ENCODE data around the gene CLHC1. TPM values are rescaled to one million over a fixed set of nuclear protein-coding genes. Genes with fewer than 3 reads are reported as not detected.

CLHC1 gene
- total and polyA plus RNA-seq, 2 of the 8 experiments (the other 6 are each of a cell fraction or from before 2014, with no cell fraction given) = 2.6 to 10.8 TPM

DNA sequence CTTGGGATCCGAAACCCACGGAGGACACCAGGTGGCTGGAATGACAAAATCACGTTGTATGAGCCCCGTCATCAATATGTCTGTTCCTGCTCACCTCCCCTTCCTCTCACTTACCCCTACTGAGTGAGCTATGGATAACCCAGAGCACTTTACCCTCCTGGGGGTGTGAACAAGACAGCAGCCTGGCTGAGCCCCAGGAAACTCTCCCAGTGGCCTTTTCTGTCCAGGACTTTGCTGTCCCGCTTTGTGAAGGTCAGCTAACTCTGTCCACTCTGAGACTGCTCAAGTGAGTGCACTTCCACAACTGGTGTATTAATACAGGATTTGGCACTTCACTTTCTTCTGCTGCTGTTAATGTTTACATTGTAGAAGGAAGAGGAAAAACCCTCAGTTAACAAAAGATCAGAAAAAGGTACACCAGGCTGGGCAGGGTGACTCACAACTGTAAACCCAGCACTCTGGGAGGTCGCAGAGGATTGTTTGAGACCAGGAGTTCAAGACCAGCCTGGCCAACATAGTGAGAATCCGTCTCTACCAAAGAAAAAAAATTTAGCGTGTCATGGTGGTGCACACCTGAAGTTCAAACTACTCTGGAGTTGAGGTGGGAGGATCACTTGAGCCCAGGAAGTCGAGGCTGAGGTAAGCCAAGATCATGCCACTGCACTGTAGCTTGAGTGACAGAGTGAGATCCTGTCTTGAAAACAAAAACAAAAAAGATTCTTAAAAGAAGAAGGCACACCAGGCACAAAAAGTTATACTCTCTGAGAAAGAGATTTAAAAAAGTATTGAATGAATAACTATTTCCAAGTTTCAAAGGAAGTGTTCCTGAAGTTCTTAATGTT is 90.3 kb downstream of the CLHC1 start:
- no peak overlapping the region for H4K91ac ChIP-seq (replicated peaks; ENCODE audit: insufficient read length, low read length)
- H3K36me3 ChIP-seq (ENCODE audit: control insufficient read depth in 2 of 4, insufficient read depth in 4 of 4, low read length in 3 of 4) = no peaks in the 10 kb centered on the region
- ChIA-PET CTCF (ENCODE audit: partially characterized antibody) (interaction anchor here (1.1 to 1.3 kb wide), 2 partner anchors 9 to 34 kb away, joined by 3 read pairs; no protein-coding TSS in a partner anchor), POLR2A (ENCODE audit: partially characterized antibody) (no interaction called here)
- H3K18ac ChIP-seq (ENCODE audit: extremely low read depth, low read length) = no peak overlapping the region
- no peak overlapping the region for H3K4ac ChIP-seq (replicated peaks; ENCODE audit: insufficient read length, low read depth, low read length)
- no peak overlapping the region for H2AFZ ChIP-seq (ENCODE audit: low read length)
- no peak overlapping the region for H4K8ac ChIP-seq (ENCODE audit: extremely low read depth, insufficient read depth, low read length)
- no peak overlapping the region for H3K27ac ChIP-seq (ENCODE audit: low read depth, low read length)
- H3K23ac ChIP-seq (ENCODE audit: insufficient read length) = no peak overlapping the region
- H3K56ac ChIP-seq (replicated peaks; ENCODE audit: insufficient read length, low read depth, low read length) = no peak overlapping the region
- no peak overlapping the region for H3K9ac ChIP-seq (replicated peaks in 1 of 4; ENCODE audit: extremely low read depth in 1 of 4, low read depth in 3 of 4, low read length in 3 of 4)
- no peak overlapping the region for H2BK120ac ChIP-seq (replicated peaks; ENCODE audit: low read depth, low read length)
- no peaks in the 10 kb centered on the region for H3K27me3 ChIP-seq (replicated peaks in 1 of 4; ENCODE audit: control insufficient read depth in 3 of 4, extremely low read depth in 1 of 4, insufficient read depth in 3 of 4, low read length in 3 of 4)
- no peak overlapping the region for H2BK12ac ChIP-seq (ENCODE audit: low read depth, low read length)
- H3K4me1 ChIP-seq (replicated peaks in 1 of 4; ENCODE audit: control insufficient read depth in 3 of 4, insufficient read depth in 4 of 4, low read length in 3 of 4) = peaks cover 0 to 12% (median 9%) of the 10 kb centered on the region in 4 experiments; a peak in 5 of 7 replicates
- H3K79me2 ChIP-seq (ENCODE audit: control insufficient read depth in 1 of 2, insufficient read depth in 2 of 2, low read length in 2 of 2) = no peaks in the 10 kb centered on the region
- H3K14ac ChIP-seq (ENCODE audit: insufficient read length) = no peak overlapping the region
- H4K5ac ChIP-seq (ENCODE audit: insufficient read length, low read depth, low read length) = no peak overlapping the region
- no peak overlapping the region for H2AK5ac ChIP-seq (ENCODE audit: low read depth, low read length)
- no peak overlapping the region for H3K4me3 ChIP-seq (ENCODE audit: extremely low read depth in 1 of 4, insufficient read depth in 2 of 4, low read depth in 3 of 4, low read length in 4 of 4)
- FAIRE-seq = no peak
- no peaks in the 10 kb centered on the region for H4K20me1 ChIP-seq (replicated peaks in 1 of 2; ENCODE audit: control insufficient read depth in 1 of 2, insufficient read depth in 2 of 2, low read length in 2 of 2)
- no peak overlapping the region for H2BK15ac ChIP-seq (ENCODE audit: low read length)
- no peaks in the 10 kb centered on the region for H3K79me1 ChIP-seq (ENCODE audit: low read depth, low read length)
- WGBS, 2 experiments (ENCODE audit: extremely low coverage in 1 of 2, insufficient coverage in 1 of 2, insufficient read length in 1 of 2, insufficient replicate concordance in 2 of 2, low coverage in 1 of 2, low lambda C conversion rate in 2 of 2, missing lambda C conversion rate in 1 of 2) = 79% methylated on average over 9 of the region's 9 CpGs; no CpG with 5 or more reads in 1 of the 2 experiments
- peaks cover 2% of the 10 kb centered on the region for H3K23me2 ChIP-seq (ENCODE audit: low read depth, low read length)
- H3K9me3 ChIP-seq (ENCODE audit: insufficient read depth in 2 of 2, low read depth in 1 of 2, low read length in 1 of 2) = no peaks in the 10 kb centered on the region
- H2BK5ac ChIP-seq (ENCODE audit: low read depth, low read length) = no peak overlapping the region
- 0 out of 2 replicates have a peak overlapping the region, but pooled peaks have one; percentile 6 for H2BK20ac ChIP-seq (ENCODE audit: low read length)
- no peak for DNase-seq (ENCODE audit: low read depth in 1 of 2, low spot score in 2 of 2)
- H3K4me2 ChIP-seq (ENCODE audit: insufficient read depth in 1 of 2, low read depth in 2 of 2, low read length in 2 of 2) = no peak overlapping the region
- TF ChIP-seq POU5F1 (IDR thresholded peaks at IDR 0.05; ENCODE audit: low read depth, low read length) (no peak), JUN (IDR thresholded peaks at IDR 0.05; ENCODE audit: low read depth, low read length) (no peak), KDM5A (IDR thresholded peaks at IDR 0.05; ENCODE audit: low read length) (no peak), NRF1 (IDR thresholded peaks at IDR 0.05; ENCODE audit: low read depth, low read length) (no peak), NANOG (IDR thresholded peaks at IDR 0.05; ENCODE audit: insufficient read depth, low read depth, low read length, poor library complexity, severe bottlenecking) (no peak), GTF2F1 (IDR thresholded peaks at IDR 0.05; ENCODE audit: borderline replicate concordance, low read depth, low read length) (no peak), SP4 (IDR thresholded peaks at IDR 0.05; ENCODE audit: low read length) (no peak), SUZ12 (IDR thresholded peaks at IDR 0.05; ENCODE audit: low read length) (no peak), POLR2A (IDR thresholded peaks at IDR 0.05; ENCODE audit: control extremely low read depth in 1 of 2, low read depth in 2 of 2, low read length in 2 of 2) (no peak), TCF12 (IDR thresholded peaks at IDR 0.05; ENCODE audit: low read depth, low read length) (no peak), MAFK (IDR thresholded peaks at IDR 0.05; ENCODE audit: low read depth, low read length) (no peak), CTBP2 (IDR thresholded peaks at IDR 0.05; ENCODE audit: borderline replicate concordance, insufficient read depth, insufficient read length, low read length) (no peak)
- TF ChIP-seq, protein P1, sequence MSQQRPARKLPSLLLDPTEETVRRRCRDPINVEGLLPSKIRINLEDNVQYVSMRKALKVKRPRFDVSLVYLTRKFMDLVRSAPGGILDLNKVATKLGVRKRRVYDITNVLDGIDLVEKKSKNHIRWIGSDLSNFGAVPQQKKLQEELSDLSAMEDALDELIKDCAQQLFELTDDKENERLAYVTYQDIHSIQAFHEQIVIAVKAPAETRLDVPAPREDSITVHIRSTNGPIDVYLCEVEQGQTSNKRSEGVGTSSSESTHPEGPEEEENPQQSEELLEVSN (IDR thresholded peaks at IDR 0.05) = no peak
